GM20000 (cell line): ENCODE measurements around the gene MCF2L.
"Not testable (repeated sequence)": the region's sequence is repeated elsewhere in the genome, so short reads cannot be mapped to it uniquely, and the experiment has no call there.

ENCODE experiments used
- DNase-seq: peaks from one replicate; pipeline ENCODE4 v3.0.0; 2012; ENCODE audit warnings: low spot score
- CTCF ChIP-seq: IDR thresholded peaks from 2 replicates; pipeline ENCODE4 v1.5.1; 2012; ENCODE audit warnings: mild to moderate bottlenecking, control low read depth; ENCODE audit errors: extremely low read depth, missing control alignments

MCF2L gene

GRCh38 chr13:113027095-113027494, 58.1 kb downstream of the MCF2L start:
- DNase-seq, result no peak
- TF ChIP-seq CTCF, result no peak

- no peak for TF ChIP-seq CTCF
- no peak for DNase-seq
Observed at GRCh38 chr13:113027566-113027965, 58.6 kb downstream of the MCF2L start.

GRCh38 chr13:113028336-113029060, 59.5 kb downstream of the MCF2L start:
- DNase-seq, result no peak
- no peak for TF ChIP-seq CTCF

GRCh38 chr13:113029061-113029445, 60.0 kb downstream of the MCF2L start:
- no peak for TF ChIP-seq CTCF
- no peak for DNase-seq

GRCh38 chr13:113029487-113030258, 60.7 kb downstream of the MCF2L start:
- peak; percentile 73 for TF ChIP-seq CTCF
- peak; percentile 75 for DNase-seq

- DNase-seq, result not testable (repeated sequence)
Observed at GRCh38 chr13:113030259-113030640, 61.2 kb downstream of the MCF2L start.

- no peak for TF ChIP-seq CTCF
- DNase-seq, result no peak
Observed at GRCh38 chr13:113031465-113031864, 62.5 kb downstream of the MCF2L start.

- no peak for DNase-seq
- no peak for TF ChIP-seq CTCF
Observed at GRCh38 chr13:113032291-113032690, 63.3 kb downstream of the MCF2L start.
